Measurements from ENCODE around the gene NFIA.

Gene NFIA

DNA sequence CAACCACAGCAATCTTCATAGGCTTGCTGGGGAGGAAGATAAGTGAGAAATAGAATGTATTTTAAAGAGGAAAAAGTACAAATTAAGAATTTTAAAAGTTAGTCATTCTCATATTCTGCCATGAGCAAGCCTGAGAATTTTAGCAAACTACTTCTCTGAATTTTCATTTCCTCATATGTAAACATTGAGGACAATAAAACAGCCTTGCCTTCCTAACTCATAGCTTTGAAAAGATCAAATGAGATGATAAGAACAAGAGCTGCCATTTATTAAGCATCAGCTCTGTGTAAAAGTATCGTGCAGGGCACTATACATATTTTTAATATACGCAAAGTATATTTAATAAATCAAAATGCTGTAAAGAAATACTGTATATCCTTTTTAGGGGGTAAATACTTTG lies 286.0 kb downstream of the NFIA start:
- no peak overlapping the region for H3K4me3 ChIP-seq (ENCODE audit: low read length)
- DNase-seq (ENCODE audit: low read depth) = no peak
- TF ChIP-seq, protein P1, sequence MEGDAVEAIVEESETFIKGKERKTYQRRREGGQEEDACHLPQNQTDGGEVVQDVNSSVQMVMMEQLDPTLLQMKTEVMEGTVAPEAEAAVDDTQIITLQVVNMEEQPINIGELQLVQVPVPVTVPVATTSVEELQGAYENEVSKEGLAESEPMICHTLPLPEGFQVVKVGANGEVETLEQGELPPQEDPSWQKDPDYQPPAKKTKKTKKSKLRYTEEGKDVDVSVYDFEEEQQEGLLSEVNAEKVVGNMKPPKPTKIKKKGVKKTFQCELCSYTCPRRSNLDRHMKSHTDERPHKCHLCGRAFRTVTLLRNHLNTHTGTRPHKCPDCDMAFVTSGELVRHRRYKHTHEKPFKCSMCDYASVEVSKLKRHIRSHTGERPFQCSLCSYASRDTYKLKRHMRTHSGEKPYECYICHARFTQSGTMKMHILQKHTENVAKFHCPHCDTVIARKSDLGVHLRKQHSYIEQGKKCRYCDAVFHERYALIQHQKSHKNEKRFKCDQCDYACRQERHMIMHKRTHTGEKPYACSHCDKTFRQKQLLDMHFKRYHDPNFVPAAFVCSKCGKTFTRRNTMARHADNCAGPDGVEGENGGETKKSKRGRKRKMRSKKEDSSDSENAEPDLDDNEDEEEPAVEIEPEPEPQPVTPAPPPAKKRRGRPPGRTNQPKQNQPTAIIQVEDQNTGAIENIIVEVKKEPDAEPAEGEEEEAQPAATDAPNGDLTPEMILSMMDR (conservative IDR thresholded peaks at IDR 0.05; ENCODE audit: low read length) = no peak

DNA sequence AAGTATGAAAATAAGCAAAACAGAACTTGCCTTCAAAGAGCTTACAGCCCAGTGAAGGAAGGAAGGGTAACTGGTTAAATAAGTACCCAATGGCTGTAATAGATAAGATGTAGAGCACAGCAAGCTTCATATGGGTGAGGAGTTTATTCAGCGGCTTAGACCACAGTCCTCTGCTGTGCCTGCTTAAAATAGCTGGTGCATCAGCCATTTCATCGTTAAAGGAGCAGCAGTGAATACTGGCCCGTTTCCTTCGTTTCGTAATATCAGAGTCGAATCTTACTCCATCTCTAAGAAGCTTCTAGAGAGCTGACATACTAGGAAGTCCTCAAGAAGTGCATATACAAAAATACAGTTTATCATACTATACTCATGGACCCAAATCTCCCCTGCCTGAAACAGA lies 286.5 kb downstream of the NFIA start:
- no peak for DNase-seq (ENCODE audit: low read depth)
- TF ChIP-seq, protein P1 (conservative IDR thresholded peaks at IDR 0.05; ENCODE audit: low read length) = no peak
- H3K4me3 ChIP-seq (ENCODE audit: low read length) = no peak overlapping the region

DNA sequence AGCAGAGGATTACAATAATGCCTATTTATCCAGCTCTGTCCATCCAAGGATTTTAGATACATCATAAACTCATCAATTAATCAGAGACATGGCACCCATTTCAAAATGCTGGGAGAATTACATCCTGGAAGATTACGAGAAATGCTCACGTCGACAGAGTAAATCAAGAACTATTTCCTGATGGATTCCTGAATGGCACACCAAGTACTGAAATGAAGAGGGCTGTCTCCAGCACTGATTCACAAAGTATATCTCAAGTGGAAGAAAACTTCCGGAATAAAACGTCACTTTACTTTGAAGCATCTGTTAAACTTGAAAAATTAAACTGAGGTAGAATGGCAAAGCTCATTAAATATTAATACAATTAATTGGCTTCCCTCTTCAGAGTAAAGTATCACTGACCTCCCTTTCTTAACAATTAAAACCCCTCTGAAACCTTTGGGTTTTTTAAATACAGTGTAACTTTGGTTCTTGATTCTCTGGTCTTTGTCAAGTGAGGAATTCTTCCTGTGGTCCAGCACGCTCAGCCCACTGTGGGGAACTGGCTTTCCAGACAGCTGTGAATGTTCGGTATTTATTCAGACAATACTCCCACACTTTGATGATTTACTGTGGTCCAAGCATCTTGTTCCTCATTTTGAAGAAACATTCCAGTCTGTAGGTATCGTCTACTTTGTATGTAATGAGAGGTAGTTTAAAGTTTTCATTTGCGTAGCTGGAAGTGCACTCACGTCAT lies 288.0 kb downstream of the NFIA start:
- TF ChIP-seq, protein P1 (conservative IDR thresholded peaks at IDR 0.05; ENCODE audit: low read length) = no peak
- H3K4me3 ChIP-seq (ENCODE audit: low read length) = no peak overlapping the region
- no peak for DNase-seq (ENCODE audit: low read depth)

DNA sequence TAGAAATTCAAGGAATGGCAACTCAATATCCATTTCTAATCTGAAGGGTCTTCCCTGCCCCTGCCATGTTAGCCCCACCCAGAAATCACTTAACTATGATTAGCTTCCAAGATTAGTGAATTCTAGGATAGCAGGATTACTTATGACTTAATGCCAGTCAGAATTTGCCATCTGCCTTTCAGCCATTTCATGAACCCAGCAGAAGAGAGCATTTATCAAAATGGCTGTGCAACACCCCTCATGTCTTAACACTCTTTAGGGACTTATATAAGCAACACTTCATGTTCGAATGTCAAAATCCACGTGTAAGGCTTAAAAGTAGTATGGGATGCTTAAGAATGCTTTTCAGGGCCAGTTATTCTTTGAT lies 288.5 kb downstream of the NFIA start:
- H3K4me3 ChIP-seq (ENCODE audit: low read length) = no peak overlapping the region
- TF ChIP-seq, protein P1 (conservative IDR thresholded peaks at IDR 0.05; ENCODE audit: low read length) = no peak
- DNase-seq (ENCODE audit: low read depth) = no peak

DNA sequence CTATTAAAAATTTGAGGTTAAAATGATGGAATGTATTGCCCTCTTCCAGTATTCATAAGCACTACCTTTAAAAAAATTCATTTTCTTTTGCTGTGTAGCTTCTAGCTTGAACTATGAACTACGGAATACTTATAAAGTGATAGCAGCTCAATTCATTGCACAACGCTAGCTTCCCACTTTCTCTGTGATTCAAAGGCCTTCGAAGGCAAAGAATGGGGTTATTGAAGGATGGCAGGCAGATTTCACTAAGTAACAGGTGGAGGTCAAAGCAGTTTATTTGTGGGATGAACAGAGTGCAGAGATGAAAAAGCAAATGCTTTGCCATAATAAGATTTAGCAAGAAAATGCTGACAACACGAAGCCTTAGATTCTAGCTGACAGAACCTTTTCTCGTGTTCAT lies 290.6 kb downstream of the NFIA start:
- TF ChIP-seq, protein P1 (conservative IDR thresholded peaks at IDR 0.05; ENCODE audit: low read length) = no peak

DNA sequence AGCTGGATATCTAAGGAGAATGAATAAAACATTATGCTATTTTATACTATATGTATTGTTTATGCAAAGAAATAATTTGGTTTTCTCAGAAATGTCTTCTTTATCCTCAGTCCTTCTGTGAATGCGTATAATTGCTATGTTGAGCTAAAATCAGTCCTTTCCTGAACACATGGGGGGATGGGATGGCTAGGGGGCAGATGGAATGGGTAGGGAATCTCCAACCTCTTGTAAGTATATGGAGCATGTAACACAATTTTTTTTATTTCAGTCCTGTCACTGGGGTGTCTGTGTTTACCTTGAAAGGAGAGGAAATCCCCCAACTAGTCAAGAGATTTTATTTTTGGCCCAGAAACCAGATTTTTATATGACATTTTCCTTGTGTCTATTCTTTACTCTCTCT lies 291.8 kb downstream of the NFIA start:
- no peak overlapping the region for H3K4me3 ChIP-seq (ENCODE audit: low read length)
- DNase-seq (ENCODE audit: low read depth) = no peak
- TF ChIP-seq, protein P1 (conservative IDR thresholded peaks at IDR 0.05; ENCODE audit: low read length) = no peak

More for the DNA sequence above, 290.6 kb downstream of the NFIA start:
- DNase-seq (ENCODE audit: low read depth) = no peak
- no peak overlapping the region for H3K4me3 ChIP-seq (ENCODE audit: low read length)

DNA sequence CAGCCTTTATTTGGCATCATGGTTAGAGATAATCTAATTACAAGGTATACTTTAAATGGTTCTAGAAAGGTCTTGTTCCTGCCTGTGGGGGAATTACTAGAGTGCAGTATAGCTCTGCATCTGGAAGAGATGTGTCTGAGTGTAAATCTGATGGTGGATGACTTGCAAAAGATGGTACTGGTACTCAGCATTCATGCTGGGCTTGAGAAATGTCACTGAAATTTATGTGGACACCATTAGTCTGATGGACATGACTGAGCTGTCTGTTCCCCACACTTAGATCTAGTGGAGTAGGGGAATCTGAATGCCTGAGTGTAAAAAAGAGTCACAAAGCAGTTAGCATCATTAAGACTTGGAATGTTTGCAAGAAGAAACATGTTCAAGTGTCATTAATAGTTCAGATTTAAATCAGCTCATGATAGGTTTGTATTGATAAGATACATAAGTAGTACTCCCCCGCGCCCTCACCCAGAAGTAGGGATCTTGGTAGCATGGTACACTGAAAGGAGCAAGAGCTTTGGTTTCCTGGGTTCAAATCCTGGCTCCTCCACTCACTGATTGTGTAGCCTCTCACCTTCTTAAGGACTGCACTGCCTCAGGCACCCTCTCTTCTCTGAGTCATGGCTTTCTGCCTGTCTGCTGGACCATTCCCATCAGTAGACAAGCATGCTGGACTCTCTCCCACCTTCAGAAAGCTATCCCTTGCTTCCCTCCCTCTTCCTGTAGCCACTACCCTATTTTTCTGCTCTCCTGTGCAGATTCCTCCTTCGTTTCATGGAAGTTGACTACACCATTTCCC lies 292.9 kb downstream of the NFIA start:
- TF ChIP-seq, protein P1 (conservative IDR thresholded peaks at IDR 0.05; ENCODE audit: low read length) = no peak
- no peak overlapping the region for H3K4me3 ChIP-seq (ENCODE audit: low read length)
- no peak for DNase-seq (ENCODE audit: low read depth)

All from AG10803 (cell line).